HepG2 (cell line): Measurements from ENCODE around the gene PRKG1. TPM values are rescaled to one million over a fixed set of nuclear protein-coding genes. Genes with fewer than 3 reads are reported as not detected.

Source experiments
- ATAC-seq: fragments of 200-7000 bp; cut with Tn5 transposase; 3 replicates; pipeline ENCODE4 v1.9.1; 2020; ENCODE audit warnings: mild to moderate bottlenecking, moderate library complexity
- BruUV-seq: library from RNA; stranded (reverse); fragments of 400-500 nt; replicated peaks from 2 replicates; lab custom pipeline; 2021; lab: Mats Ljungman, UMichigan
- CTCF ChIA-PET: fragments of 300-600 bp; formaldehyde crosslinking; extraction: SDS; loops from one replicate; lab custom pipeline; 2021; ENCODE audit warnings: low total read pairs, inconsistent platforms, low intra/inter-chr PET ratio; lab: Yijun Ruan, JAX
- POLR2A ChIA-PET: fragments of 350-600 bp; sonication (Branson Sonifier 250); formaldehyde crosslinking; loops from one replicate; lab custom pipeline; 2020; ENCODE audit warnings: antibody characterized with exemption, inconsistent platforms; lab: Yijun Ruan, JAX
- DNase-seq: peaks from one replicate; pipeline ENCODE4 v3.0.0-alpha.2; 2015; ENCODE audit warnings: low spot score
- FAIRE-seq: peaks from 3 replicates; lab custom pipeline; 2011; peaks lifted over from hg19 to GRCh38; lab: Jason Lieb, UNC
- H2AFZ ChIP-seq: one replicate; pipeline ENCODE4 v1.6.1; 2011; ENCODE audit warnings: low read length, inconsistent platforms
- H3K27ac ChIP-seq: fragments of 300-600 bp; 3 replicates; pipeline ENCODE4 v1.8.0; 2011; ENCODE audit warnings: mixed run types, mild to moderate bottlenecking, mixed read lengths, low read length, inconsistent platforms; ENCODE audit not compliant: insufficient read depth; ENCODE audit errors: extremely low read length
- H3K27me3 ChIP-seq, 2 experiments: fragments of 200-600 bp in 1 of 2; 2 replicates in 1 of 2; 3 replicates in 1 of 2; pipeline versions ENCODE4 v1.6.0 to v1.8.0; 2011; ENCODE audit warnings: low read length in 2 of 2, mild to moderate bottlenecking in 2 of 2, moderate library complexity in 2 of 2, inconsistent platforms in 1 of 2; ENCODE audit not compliant: insufficient read depth in 2 of 2, control insufficient read depth in 1 of 2
- H3K36me3 ChIP-seq, 2 experiments: fragments of 200-600 bp in 1 of 2; replicated peaks in 1 of 2; 2 replicates in 1 of 2; 3 replicates in 1 of 2; pipeline versions ENCODE4 v1.5.1 to v1.8.0; 2011; ENCODE audit warnings: low read length in 2 of 2, inconsistent platforms in 1 of 2; ENCODE audit not compliant: insufficient read depth in 2 of 2, control insufficient read depth in 1 of 2
- H3K4me1 ChIP-seq: 2 replicates; pipeline ENCODE4 v1.5.1; 2012; ENCODE audit warnings: low read length, inconsistent platforms; ENCODE audit not compliant: insufficient read depth
- H3K4me2 ChIP-seq: 2 replicates; pipeline ENCODE4 v1.6.0; 2011; ENCODE audit warnings: low read depth, low read length, inconsistent platforms
- H3K4me3 ChIP-seq, 3 experiments: fragments of 200-600 bp in 1 of 3; sonication (generic), shearing (Covaris generic) in 1 of 3; replicated peaks in 1 of 3; 2 replicates each; pipeline ENCODE4 v1.5.1; 2011 to 2016; ENCODE audit warnings: low read length in 3 of 3, inconsistent platforms in 2 of 3, low read depth in 2 of 3, mild to moderate bottlenecking in 2 of 3, control low read depth in 1 of 3, mixed read lengths in 1 of 3; ENCODE audit not compliant: insufficient read depth in 1 of 3
- H3K79me2 ChIP-seq: one replicate; pipeline ENCODE4 v1.6.1; 2011; ENCODE audit warnings: low read length, inconsistent platforms; ENCODE audit not compliant: insufficient read depth
- H3K9ac ChIP-seq: 2 replicates; pipeline ENCODE4 v1.6.0; 2011; ENCODE audit warnings: mild to moderate bottlenecking, low read depth, low read length, inconsistent platforms; ENCODE audit not compliant: insufficient read depth
- H3K9me3 ChIP-seq: 2 replicates; pipeline ENCODE4 v1.5.1; 2012; ENCODE audit warnings: mild to moderate bottlenecking, low read length
- H4K20me1 ChIP-seq: 2 replicates; pipeline ENCODE4 v1.6.0; 2011; ENCODE audit warnings: inconsistent platforms, mild to moderate bottlenecking, low read length, moderate library complexity; ENCODE audit not compliant: insufficient read depth
- ARID2 ChIP-seq: sonication (generic); formaldehyde crosslinking; IDR thresholded peaks from 2 replicates; pipeline ENCODE4 v1.8.1; 2022; ENCODE audit warnings: mild to moderate bottlenecking, missing genetic modification reagents, borderline replicate concordance
- DR1 ChIP-seq: sonication (generic); formaldehyde crosslinking; IDR thresholded peaks from 2 replicates; pipeline ENCODE4 v1.8.0; 2021; ENCODE audit warnings: mild to moderate bottlenecking, missing genetic modification reagents, inconsistent platforms
- ESRRA ChIP-seq: sonication (generic); formaldehyde crosslinking; IDR thresholded peaks from 2 replicates; pipeline ENCODE4 v1.5.1; 2020; ENCODE audit warnings: mild to moderate bottlenecking, low read depth, missing genetic modification reagents
- HHEX ChIP-seq: IDR thresholded peaks from 2 replicates; pipeline ENCODE4 v1.6.1; 2016; ENCODE audit warnings: control low read depth
- HMG20B ChIP-seq: conservative IDR thresholded peaks from 2 replicates; pipeline ENCODE4 v1.6.1; 2016; ENCODE audit warnings: missing genetic modification reagents, missing compliant biosample characterization
- KDM2A ChIP-seq: sonication (generic); formaldehyde crosslinking; IDR thresholded peaks from 2 replicates; pipeline ENCODE4 v1.4.0; 2020; ENCODE audit warnings: low read depth, missing genetic modification reagents, borderline replicate concordance
- RAD51 ChIP-seq: fragments of 450-650 bp; IDR thresholded peaks from 2 replicates; pipeline ENCODE4 v1.6.1; 2016; ENCODE audit warnings: borderline replicate concordance
- REXO4 ChIP-seq: sonication (generic); formaldehyde crosslinking; IDR thresholded peaks from 2 replicates; pipeline ENCODE4 v1.8.0; 2022; ENCODE audit warnings: missing genetic modification reagents, mild to moderate bottlenecking, borderline replicate concordance
- RNF2 ChIP-seq: fragments of 450-650 bp; conservative IDR thresholded peaks from 2 replicates; pipeline ENCODE4 v1.6.1; 2016; ENCODE audit warnings: low read depth
- XBP1 ChIP-seq: sonication (generic); formaldehyde crosslinking; IDR thresholded peaks from 2 replicates; pipeline ENCODE4 v1.5.0; 2020; ENCODE audit warnings: missing genetic modification reagents
- ZNF30 ChIP-seq: sonication (generic); formaldehyde crosslinking; IDR thresholded peaks from 2 replicates; pipeline ENCODE4 v1.5.0; 2020; ENCODE audit warnings: mild to moderate bottlenecking, missing genetic modification reagents
- ZNF337 ChIP-seq: sonication (generic); formaldehyde crosslinking; IDR thresholded peaks from 2 replicates; pipeline ENCODE4 v1.5.1; 2020; ENCODE audit warnings: missing genetic modification reagents, low read depth, mild to moderate bottlenecking, borderline replicate concordance
- ZNF468 ChIP-seq: sonication (generic); formaldehyde crosslinking; IDR thresholded peaks from 2 replicates; pipeline ENCODE4 v1.8.0; 2022; ENCODE audit warnings: mild to moderate bottlenecking, moderate library complexity, missing genetic modification reagents
- ZNF713 ChIP-seq: sonication (generic); formaldehyde crosslinking; IDR thresholded peaks from 2 replicates; pipeline ENCODE4 v1.4.0; 2020; ENCODE audit warnings: mild to moderate bottlenecking, missing genetic modification reagents
- WGBS: methylation state at CpG from one replicate; pipeline ENCODE4 v1.1.6; 2017; ENCODE audit warnings: low lambda C conversion rate; 5-methylcytosine and 5-hydroxymethylcytosine counted together
- in situ Hi-C: cut with HindIII; loops from 2 replicates; pipeline ENCODE4 v1.10.0; 2017; ENCODE audit warnings: low pct_unique_long_range_greater_than_20kb; ENCODE audit not compliant: extremely low pct_ligation_motif_present
- intact Hi-C: fragments of 100-400 bp; cut with micrococcal nuclease; formaldehyde crosslinking; loops from one replicate; pipeline ENCODE4 v1.10.0; 2022; ENCODE audit not compliant: unreplicated experiment
- polyA plus RNA-seq, 8 experiments: library from polyadenylated mRNA; depleted of rRNA in 3 of 8; stranded (reverse) in 7 of 8; unstranded in 1 of 8; fragments of >200 nt; fragmentation: Illumina TruSeq in 4 of 8; extraction: Trizol in 4 of 8; gene quantifications; 2 replicates each; pipeline versions ENCODE4 v1.2.1 to v1.2.3, GENCODE V29; 2011 to 2016; ENCODE audit warnings: low read depth in 4 of 8, missing spikeins in 1 of 8, mixed read lengths in 1 of 8; ENCODE audit not compliant: insufficient read depth in 1 of 8
- total RNA-seq, 5 experiments: library from RNA; depleted of rRNA; stranded (reverse); fragments of >200 nt; fragmentation: Illumina TruSeq; extraction: Trizol; gene quantifications; 2 replicates each; pipeline ENCODE4 v1.2.3, GENCODE V29; 2016; ENCODE audit warnings: low read depth in 1 of 5
- TF ChIP-seq, protein P1 (sequence below): sonication (generic); formaldehyde crosslinking; IDR thresholded peaks from 2 replicates; pipeline ENCODE4 v1.5.0; 2020; ENCODE audit warnings: missing genetic modification reagents
- TF ChIP-seq, protein P2 (sequence below): sonication (generic); formaldehyde crosslinking; IDR thresholded peaks from 2 replicates; pipeline ENCODE4 v1.5.0; 2020; ENCODE audit warnings: missing genetic modification reagents
- TF ChIP-seq, protein P3 (sequence below): sonication (generic); formaldehyde crosslinking; IDR thresholded peaks from 2 replicates; pipeline ENCODE4 v1.5.0; 2020; ENCODE audit warnings: missing genetic modification reagents

Gene PRKG1
- total and polyA plus RNA-seq, 2 of the 13 experiments (the other 11 are each of a cell fraction or from before 2014, with no cell fraction given), result 0.01 TPM; not detected in 1

DNA sequence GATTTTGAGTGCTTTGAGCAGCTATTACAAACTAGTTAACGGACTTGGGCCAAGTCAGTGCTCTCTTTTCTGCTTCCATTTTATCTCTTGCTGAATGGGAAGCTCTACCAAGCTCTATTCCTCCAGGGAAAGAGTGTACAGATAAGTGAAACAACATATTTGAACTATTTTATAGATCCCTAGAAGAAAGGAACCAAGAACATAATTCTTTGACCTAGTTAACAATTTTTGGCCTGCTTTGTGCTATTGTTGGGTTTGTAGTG is 244.8 kb downstream of the PRKG1 start:
- FAIRE-seq (no peak), DNase-seq (no peak), ATAC-seq (no peak)
- Histone ChIP-seq H3K9ac (no peak overlapping the region), H3K4me2 (no peak overlapping the region), H3K4me3 (no peak overlapping the region), H3K27ac (no peak overlapping the region), H3K4me1 (no peaks in the 10 kb centered on the region), H3K27me3 (no peaks in the 10 kb centered on the region), H3K9me3 (no peaks in the 10 kb centered on the region), H3K36me3 (no peaks in the 10 kb centered on the region), H3K79me2 (no peaks in the 10 kb centered on the region), H4K20me1 (no peaks in the 10 kb centered on the region), H2AFZ (no peak overlapping the region)
- intact Hi-C loops, result no loop called here
- CTCF ChIA-PET, result no interaction called here
- in situ Hi-C loops, result no loop called here
- TF ChIP-seq, protein P1, sequence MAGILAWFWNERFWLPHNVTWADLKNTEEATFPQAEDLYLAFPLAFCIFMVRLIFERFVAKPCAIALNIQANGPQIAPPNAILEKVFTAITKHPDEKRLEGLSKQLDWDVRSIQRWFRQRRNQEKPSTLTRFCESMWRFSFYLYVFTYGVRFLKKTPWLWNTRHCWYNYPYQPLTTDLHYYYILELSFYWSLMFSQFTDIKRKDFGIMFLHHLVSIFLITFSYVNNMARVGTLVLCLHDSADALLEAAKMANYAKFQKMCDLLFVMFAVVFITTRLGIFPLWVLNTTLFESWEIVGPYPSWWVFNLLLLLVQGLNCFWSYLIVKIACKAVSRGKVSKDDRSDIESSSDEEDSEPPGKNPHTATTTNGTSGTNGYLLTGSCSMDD (CRISPR knock-in tag), result no peak
- TF ChIP-seq ZNF337 (no peak), ZNF30 (no peak), KDM2A (CRISPR knock-in tag) (no peak), DR1 (CRISPR knock-in tag) (no peak), ZNF713 (CRISPR knock-in tag) (no peak), ZNF468 (CRISPR knock-in tag) (no peak), HMG20B (no peak), REXO4 (CRISPR knock-in tag) (no peak), HHEX (CRISPR knock-in tag) (no peak), RNF2 (no peak), RAD51 (no peak), ESRRA (CRISPR knock-in tag) (no peak), ARID2 (no peak), XBP1 (no peak)
- TF ChIP-seq, protein P2, sequence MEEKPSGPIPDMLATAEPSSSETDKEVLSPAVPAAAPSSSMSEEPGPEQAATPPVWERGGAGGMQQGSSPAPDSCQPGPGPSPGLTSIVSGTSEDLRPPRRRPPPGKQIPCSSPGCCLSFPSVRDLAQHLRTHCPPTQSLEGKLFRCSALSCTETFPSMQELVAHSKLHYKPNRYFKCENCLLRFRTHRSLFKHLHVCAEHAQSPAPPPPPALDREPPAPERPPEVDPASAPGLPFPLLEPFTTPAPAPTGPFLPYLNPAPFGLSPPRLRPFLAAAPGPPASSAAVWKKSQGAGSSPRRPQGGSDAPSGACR (CRISPR knock-in tag), result no peak
- TF ChIP-seq, protein P3, sequence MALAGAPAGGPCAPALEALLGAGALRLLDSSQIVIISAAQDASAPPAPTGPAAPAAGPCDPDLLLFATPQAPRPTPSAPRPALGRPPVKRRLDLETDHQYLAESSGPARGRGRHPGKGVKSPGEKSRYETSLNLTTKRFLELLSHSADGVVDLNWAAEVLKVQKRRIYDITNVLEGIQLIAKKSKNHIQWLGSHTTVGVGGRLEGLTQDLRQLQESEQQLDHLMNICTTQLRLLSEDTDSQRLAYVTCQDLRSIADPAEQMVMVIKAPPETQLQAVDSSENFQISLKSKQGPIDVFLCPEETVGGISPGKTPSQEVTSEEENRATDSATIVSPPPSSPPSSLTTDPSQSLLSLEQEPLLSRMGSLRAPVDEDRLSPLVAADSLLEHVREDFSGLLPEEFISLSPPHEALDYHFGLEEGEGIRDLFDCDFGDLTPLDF (CRISPR knock-in tag), result no peak
- WGBS, result 0% methylated on average over 1 of the region's 1 CpG
- no TSS peak for BruUV-seq
- POLR2A ChIA-PET, result no interaction called here
